Activated CD8-positive, alpha-beta memory T cell treated with anti-CD3 and anti-CD28 coated beads for 4 hours (primary cell): ENCODE measurements around the gene SCN2B.

Experiments used
- DNase-seq, 2 donors: peaks; one replicate each; pipeline ENCODE4 v3.0.0-alpha.2; 2020; ENCODE audit warnings: low read depth in 2 of 2

The SCN2B gene

DNA sequence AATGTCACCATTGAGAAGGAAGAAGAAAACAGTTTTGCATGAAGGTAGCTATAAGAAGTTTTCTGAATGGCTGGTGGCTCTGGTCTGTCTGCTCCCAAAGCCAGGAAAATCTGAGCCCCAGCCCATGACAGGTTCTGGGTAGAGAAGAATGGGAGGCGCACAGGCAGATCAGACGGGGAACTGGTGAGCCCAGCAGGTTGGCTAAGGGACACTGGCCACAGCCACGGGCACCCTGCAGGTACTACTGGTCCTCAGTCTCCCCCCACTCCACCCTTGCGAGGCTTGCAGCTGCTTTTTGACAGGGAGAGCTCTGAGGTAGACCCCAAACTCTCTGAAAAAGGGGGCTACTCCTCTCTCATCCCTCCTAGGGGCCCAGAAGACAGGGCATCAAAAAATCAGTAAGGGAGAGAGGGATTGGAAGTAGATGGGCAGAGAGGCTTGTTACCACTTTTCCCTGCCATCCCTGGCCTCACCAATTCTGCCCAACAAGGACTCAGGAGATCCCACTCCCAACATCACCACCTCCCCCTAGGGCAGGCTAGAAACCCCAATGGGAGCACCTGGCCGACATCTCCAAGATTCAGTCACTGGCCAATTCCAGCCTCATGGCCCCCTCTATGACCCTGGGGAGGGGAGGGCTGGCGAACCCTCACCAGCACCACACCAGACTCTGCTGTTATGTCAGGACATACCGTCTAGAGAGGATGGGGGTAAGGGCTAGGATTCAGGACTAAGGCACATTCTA, 41.2 kb downstream of the SCN2B start:
- no peak for DNase-seq

DNA sequence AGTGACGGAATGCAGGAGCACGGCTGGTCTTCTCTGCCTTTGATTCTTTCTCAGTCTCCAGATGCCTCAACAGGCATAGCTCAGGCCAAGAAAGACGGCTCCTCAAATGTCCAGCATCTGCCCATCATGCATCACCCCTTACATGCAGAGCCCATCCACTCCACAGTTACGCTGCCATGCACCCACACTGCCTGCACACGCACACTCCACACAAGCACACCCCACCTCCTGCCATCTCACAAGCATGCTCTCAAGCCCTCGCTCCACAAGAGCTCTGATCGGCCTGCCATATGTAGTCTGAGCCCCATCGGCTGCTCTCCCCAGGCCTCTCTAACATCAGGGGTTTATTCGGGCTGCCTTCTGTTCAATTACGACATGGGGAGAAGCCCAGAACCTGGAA, 42.6 kb downstream of the SCN2B start:
- no peak for DNase-seq

DNA sequence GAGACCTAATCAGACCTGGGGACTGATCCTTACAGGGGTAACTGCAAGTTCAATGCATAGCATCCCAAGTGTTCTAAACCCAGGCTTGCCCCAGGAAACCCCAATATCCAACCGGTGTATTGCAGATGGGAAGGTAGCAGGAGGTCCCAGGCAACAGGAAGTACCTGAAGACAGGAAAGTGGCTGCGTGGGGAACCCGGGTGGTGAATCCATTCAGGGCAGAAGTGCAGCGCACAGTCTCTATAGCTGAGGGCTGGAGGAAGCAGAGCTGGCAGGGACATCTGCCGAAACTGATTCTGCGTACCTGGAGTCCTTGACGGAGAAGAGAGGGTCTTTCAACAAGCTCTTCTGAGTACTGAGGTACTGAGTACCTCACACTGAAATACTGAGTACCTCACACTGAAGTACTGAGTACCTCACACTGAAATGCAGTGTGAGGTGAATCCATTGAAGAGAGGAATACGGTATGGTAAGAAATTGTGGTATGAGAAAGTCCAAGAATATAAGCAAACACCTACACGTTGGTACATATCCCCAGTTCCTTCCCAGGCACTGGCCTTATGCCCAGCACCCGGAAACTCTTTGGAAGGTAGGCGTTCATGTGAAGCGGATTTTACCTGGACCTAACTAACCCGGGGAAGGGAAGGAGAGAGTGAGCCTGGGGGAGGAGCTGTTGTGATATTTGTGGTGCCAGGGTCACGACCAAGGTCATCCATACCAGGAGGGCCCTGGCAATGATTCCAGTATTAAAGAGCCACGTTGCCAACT, 43.9 kb downstream of the SCN2B start:
- no peak for DNase-seq

DNA sequence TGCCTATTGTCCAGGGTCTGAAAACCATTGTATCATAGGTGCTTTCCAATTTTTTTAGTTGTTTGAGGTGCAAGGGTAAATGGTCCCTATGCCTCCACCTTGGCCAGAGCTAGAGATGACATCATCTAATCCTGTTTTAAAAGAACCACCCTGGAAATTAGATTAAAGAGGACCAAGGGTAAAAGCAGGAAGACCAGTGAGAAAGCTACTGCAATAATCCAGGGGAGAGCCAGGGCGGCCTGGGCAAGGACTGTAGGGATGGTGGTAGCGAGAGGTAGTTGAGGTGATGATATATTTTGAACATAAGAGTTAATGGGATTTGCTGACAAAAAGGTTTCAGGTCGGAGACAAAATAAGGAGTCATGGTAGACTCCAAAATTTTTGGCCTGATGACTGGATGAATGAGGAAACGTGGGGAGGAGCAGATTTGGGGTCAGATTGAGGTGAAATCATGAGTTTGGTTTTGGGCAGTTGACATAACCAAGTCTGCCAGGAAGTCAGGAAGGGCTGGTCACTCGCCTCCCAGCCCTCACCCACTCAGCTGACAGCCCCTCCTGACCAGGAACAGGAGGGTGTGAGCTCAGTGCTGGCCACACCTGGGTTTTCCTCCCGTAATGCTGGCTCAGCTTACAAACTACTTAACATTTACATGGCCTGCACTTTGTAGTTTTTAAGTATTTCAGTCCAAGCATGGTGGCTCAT, 46.8 kb downstream of the SCN2B start:
- no peak for DNase-seq

DNA sequence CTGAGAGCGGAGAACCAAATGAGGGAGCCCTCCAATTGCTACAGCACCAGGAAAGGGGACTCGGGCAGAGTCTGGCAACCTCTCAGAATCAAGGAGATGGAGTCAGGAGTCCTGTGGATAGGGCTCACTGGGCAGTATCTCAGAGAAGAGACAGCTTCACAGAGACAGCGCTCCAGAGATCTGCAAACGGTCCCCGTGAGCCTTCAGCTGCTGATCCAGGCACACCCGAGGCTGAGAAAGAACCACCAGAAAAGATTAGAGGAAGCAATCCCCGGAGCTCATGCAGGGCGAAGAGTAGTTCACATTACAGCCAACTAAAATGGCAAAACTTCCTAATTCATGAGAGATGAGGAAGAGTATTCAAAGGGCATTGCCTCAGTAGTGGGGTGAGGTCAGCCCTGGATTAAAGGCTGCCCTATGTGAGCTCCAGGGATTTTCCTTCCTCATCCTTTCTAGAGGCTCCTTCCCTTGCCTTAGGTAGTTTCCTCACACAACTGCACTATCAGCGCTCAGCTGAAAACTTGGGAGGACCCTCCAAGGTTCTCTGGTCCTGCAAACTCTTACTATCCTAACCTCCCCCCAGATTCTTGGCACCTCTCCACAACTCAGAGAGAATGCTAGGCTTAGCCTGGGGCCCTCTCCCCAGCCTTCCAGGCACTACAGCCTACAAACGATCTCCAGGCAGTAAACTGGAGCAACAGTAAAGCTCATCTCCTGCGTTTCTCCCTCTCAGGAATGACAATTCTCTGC, 47.5 kb downstream of the SCN2B start:
- DNase-seq = no peak

DNA sequence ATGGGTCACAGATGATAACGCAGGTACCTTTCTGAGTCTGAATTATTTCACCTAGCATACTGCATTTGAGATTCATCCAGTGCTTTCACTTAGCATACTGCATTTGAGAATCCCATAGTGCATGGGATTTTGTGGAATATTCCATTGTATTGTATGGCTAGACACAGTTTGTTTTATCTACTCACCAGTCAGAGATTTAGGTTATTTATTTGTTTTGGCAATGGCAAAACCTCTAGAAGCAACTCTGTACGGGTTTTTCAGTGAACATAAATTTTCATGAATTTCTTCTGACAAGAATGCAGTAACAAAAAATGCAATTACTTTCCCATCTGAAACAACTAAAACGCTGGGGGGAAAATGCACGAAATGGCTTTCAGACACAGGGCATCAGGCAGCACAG, 48.1 kb downstream of the SCN2B start:
- DNase-seq = no peak

DNA sequence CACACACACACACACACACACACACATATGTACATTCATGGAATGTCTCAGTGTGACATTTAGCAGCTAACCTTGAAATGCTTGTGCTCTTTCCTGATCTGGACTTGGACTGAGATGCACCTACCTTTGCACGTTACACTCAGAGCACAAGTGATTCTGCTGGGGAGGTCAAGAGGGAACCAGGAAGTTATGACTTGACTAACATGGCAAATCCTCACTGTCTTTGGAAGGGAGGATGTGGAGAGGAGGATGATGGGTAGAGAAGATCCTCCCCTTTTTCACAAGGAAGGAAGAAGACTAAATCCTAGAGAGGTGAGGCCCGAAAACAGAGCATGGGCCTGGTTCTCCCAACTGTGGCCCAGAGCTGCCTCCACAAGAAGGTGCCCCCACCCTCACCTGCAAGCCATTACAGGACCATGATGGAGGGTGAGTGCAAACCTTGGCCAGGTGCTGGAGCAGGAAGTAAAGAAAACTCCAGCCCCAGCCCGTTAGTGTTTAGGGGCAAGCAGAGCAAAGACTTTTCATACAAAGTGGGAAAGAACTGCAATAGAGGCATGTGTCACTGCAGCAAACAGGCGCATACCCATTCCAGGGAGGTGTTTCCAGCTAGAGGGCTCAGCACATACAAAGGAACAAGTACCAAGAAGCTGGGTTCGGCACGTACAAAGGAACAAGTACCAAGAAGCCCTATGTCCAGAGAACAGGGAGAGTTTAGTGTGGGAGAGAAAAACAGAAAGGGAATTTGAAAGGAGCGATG, 50.2 kb downstream of the SCN2B start:
- DNase-seq = no peak

DNA sequence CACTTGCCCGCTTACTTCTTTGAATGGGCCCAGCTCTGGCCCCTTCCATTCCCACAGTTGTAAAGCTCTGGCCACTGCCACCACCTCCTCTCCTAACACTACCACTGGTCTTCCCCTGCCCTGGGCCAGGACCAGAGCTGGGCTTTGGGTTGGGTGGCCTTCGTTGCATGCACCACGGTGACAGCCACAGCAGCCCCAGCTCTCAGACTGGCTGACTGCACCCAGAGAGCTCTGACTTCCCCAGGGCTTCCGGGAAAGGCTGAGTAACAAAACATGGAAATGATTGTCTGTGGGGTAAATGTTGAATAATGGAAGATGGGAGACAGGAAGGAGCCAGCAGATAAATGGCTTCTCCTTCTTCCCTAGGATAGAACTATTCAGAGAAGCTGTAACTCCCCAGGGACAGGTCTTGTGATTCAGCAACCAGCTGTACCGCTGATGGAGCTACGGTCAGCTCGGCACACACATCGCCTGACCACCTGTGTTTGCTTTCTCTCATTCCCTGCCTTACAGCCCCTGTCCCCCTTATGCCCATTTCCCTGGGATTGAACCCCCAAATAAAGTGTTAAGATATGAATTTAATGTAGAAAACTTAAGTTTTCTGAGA, 51.4 kb downstream of the SCN2B start:
- DNase-seq = no peak

DNA sequence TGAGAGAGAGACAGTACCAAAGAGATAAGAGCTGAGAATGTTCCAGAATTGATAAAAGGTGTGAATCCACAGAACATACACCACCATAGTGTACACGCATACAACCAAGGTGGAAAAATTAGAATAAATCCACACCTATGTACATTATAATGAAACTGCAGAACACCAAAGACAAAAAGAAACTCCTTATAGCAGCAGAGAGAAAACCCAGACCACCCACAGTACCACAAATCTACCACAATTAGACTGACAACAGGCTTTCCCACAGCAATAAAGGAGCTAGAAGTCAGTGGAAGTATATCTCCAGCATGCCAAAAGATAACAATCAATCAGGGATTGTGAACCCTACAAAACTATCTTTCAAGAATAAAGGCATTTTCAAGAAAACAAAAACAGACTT, 55.6 kb downstream of the SCN2B start:
- no peak for DNase-seq

DNA sequence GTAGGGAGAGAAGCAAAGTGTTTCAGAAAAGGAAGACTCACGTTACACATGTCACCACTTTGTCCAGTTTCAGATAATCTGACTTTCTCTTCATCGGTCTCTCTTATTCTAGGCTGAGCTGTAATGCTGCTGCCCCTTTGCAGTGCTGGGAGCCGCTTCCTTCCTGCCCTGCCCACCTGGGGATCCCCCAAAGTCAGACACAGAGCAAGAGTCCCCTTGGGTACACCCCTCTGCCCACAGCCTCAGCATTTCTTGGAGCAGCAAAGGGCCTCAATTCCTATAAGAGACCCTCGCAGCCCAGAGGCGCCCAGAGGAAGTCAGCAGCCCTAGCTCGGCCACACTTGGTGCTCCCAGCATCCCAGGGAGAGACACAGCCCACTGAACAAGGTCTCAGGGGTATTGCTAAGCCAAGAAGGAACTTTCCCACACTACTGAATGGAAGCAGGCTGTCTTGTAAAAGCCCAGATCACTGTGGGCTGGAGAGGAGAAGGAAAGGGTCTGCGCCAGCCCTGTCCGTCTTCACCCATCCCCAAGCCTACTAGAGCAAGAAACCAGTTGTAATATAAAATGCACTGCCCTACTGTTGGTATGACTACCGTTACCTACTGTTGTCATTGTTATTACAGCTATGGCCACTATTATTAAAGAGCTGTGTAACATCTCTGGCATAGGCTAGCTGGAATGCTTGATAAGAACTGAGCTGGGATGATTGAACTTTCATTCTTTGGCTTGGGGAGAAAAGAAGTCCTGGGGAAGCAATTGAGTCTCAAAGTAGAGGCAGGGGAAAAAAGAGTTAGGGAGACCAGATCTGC, 58.4 kb downstream of the SCN2B start:
- DNase-seq = no peak

DNA sequence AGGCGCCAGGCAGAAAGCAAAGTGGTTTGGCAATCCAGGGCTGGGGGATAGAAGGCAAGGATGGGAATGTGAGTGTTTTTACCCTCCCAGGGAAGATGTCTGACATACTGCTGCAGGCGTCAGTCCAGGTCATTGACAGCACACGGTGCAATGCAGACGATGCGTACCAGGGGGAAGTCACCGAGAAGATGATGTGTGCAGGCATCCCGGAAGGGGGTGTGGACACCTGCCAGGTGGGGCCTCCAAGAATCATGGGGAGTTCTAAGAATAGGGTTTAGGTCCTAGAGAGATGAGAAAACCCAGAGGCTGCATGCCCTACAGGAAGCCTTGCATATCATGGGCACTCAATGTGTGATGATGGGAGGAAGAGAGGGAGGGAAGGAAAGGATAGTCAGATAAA, 61.4 kb downstream of the SCN2B start:
- DNase-seq = no peak

DNA sequence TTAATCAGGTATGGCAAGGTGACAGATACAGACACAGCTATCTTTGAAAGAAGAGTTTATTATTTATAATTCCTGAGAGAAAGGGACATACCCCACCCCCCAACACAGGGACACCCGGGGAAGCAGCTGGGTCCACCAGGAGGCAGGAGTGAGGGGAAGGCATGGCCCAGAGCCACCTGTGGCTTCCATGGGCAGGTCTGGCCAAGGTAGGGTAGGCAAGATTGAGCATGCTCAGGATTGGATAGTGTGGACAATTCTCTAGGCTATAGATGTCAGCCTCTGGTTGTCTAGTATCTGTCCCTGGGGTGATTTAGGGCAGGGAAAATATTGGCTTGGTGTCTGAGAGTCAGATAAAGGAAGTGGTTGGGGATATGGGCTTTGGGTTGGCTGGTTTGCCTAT, 62.2 kb downstream of the SCN2B start:
- DNase-seq = no peak

DNA sequence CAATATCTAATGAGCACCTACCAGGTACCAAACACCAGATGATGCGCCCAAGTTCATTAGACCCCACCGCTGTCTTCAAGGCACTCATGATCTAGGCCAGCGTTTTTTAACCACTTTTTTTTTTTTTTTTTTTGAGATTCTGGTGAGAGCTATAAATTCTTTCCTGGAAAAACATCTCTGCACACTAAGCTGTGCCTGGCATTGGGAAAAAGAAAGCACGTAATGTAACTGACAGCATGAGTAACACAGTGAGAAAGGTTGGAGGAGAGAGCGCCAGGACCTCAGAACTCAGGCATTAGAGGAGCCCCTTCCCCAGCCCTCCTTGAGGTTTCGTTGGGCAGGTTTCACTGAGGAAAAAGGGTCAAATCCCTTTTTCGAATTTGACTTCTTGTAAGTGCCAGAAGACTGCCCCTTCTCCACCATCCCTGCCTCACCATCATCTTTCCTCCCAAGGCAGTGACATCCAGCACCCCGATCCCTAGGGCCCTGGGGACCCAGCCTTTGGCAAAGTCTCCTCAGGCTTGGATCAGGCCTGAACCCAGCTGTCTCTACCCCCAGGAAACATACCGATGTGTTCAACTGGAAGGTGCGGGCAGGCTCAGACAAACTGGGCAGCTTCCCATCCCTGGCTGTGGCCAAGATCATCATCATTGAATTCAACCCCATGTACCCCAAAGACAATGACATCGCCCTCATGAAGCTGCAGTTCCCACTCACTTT, 63.6 kb downstream of the SCN2B start:
- no peak for DNase-seq
